ENCODE data around the gene RCAN2.

The RCAN2 gene

DNA sequence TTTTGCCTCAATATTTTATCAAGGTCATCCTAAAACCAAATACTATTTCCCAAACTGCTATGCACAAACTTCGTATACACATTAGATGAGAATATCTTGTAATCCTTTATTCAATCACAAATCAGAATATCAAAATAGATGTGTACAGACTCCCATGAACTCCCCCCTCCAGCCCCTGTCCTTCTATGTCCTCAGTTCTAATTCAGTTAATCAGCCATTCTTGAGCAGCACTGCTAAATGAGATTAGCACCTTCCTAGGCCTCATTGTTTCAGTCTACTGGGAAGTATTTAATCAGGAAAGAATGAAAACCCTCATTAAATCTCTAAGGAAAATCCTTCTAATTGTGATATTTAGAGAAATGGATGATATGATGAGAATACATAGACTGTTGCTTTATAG is 36.6 kb downstream of the RCAN2 start:
- Histone ChIP-seq H3K4me1 (ENCODE audit: control insufficient read depth in 1 of 2, insufficient read depth in 2 of 2, low read length in 2 of 2) (peaks cover 0 to 7% of the 10 kb centered on the region in 2 donors), H3K27ac (ENCODE audit: low read length) (no peak overlapping the region), H3K9me3 (ENCODE audit: control insufficient read depth in 1 of 2, low read length in 2 of 2) (no peaks in the 10 kb centered on the region), H3K27me3 (ENCODE audit: low read depth, low read length) (no peaks in the 10 kb centered on the region), H3K36me3 (ENCODE audit: control insufficient read depth in 1 of 2, insufficient read depth in 2 of 2, low read length in 2 of 2) (no peaks in the 10 kb centered on the region), H3K4me3 (ENCODE audit: low read depth in 1 of 2, low read length in 2 of 2) (no peak overlapping the region)

DNA sequence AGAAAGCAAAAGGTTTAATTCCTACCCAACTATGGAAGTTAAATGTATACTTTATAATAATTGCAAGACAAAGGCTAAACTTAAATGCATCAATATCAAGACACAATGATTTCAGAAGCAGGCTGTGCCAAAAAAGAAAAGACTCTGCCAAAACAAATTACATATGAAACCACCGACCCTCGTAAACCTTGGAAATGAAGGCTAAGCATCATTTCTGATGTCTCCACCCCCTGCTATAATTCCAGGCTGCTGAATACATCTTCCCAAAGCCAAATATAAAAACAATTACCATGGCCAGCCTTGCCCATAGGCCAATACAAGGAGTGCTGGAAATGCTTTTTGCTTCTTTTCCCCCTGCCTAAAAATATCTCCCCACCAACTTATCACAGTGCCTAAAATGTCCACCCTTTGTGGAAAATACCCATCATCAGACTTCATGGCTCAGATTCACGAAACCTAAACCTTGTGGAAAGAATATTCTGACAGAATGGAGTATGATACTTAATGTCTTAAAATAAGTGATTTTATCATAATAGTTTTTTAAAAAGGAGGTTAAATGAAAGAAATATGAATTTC is 37.4 kb downstream of the RCAN2 start:
- Histone ChIP-seq H3K27ac (ENCODE audit: low read length) (no peak overlapping the region), H3K9me3 (ENCODE audit: control insufficient read depth in 1 of 2, low read length in 2 of 2) (no peaks in the 10 kb centered on the region), H3K4me1 (ENCODE audit: control insufficient read depth in 1 of 2, insufficient read depth in 2 of 2, low read length in 2 of 2) (peaks cover 0 to 7% of the 10 kb centered on the region in 2 donors), H3K27me3 (ENCODE audit: low read depth, low read length) (no peaks in the 10 kb centered on the region), H3K36me3 (ENCODE audit: control insufficient read depth in 1 of 2, insufficient read depth in 2 of 2, low read length in 2 of 2) (no peaks in the 10 kb centered on the region), H3K4me3 (ENCODE audit: low read depth in 1 of 2, low read length in 2 of 2) (no peak overlapping the region)

DNA sequence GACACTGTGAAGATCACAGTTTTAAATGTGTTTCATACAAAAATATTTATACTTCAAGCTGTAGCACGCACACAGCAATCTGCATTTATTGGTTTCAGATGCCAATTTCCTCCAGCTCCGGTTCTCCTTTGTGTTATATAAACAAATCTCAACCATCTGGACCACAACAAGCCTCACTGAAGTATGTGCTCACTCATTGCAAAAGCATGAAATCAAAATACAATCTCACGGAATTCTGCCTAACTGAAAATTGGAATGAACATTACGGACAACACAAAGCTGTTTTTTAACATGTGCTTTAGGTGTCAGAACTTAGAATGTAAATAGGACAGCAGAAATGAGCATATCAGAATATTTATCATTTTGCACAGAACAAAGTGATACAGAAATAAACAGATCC is 38.0 kb downstream of the RCAN2 start:
- no peaks in the 10 kb centered on the region for H3K27me3 ChIP-seq (ENCODE audit: low read depth, low read length)
- peaks cover 0 to 7% of the 10 kb centered on the region in 2 donors for H3K4me1 ChIP-seq (ENCODE audit: control insufficient read depth in 1 of 2, insufficient read depth in 2 of 2, low read length in 2 of 2)
- H3K9me3 ChIP-seq (ENCODE audit: control insufficient read depth in 1 of 2, low read length in 2 of 2), result no peaks in the 10 kb centered on the region
- no peak overlapping the region for H3K27ac ChIP-seq (ENCODE audit: low read length)
- H3K36me3 ChIP-seq (ENCODE audit: control insufficient read depth in 1 of 2, insufficient read depth in 2 of 2, low read length in 2 of 2), result no peaks in the 10 kb centered on the region
- H3K4me3 ChIP-seq (ENCODE audit: low read depth in 1 of 2, low read length in 2 of 2), result no peak overlapping the region

DNA sequence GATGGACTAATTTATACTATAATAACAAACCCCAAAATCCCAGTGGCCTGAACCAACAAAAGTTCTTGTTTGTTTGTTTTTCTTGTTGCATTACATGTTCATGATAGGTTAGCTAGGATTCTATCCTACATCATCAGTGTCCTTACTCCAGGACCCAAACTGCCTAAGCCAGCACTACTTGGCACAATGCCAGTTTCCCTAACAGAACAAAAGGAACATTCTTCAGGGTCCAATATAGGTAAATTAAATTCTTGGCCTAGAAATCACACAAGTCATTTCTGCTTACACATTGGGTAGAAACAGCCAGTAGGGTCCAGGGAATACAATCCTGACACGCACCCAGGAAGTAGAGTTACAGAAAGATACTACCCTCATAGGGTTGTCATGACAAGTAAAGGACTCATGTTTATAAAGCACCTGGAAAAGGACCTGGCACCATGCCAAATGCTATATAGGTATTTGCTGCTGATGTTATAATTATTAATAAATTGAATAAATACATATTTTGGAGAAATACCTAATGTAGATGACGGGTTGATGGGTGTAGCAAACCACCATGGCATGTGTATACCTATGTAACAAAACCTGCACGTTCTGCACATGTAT is 38.8 kb downstream of the RCAN2 start:
- Histone ChIP-seq H3K4me1 (ENCODE audit: control insufficient read depth in 1 of 2, insufficient read depth in 2 of 2, low read length in 2 of 2) (peaks cover 0 to 7% of the 10 kb centered on the region in 2 donors), H3K9me3 (ENCODE audit: control insufficient read depth in 1 of 2, low read length in 2 of 2) (no peaks in the 10 kb centered on the region), H3K4me3 (ENCODE audit: low read depth in 1 of 2, low read length in 2 of 2) (no peak overlapping the region), H3K27ac (ENCODE audit: low read length) (no peak overlapping the region), H3K36me3 (ENCODE audit: control insufficient read depth in 1 of 2, insufficient read depth in 2 of 2, low read length in 2 of 2) (no peaks in the 10 kb centered on the region), H3K27me3 (ENCODE audit: low read depth, low read length) (no peaks in the 10 kb centered on the region)

DNA sequence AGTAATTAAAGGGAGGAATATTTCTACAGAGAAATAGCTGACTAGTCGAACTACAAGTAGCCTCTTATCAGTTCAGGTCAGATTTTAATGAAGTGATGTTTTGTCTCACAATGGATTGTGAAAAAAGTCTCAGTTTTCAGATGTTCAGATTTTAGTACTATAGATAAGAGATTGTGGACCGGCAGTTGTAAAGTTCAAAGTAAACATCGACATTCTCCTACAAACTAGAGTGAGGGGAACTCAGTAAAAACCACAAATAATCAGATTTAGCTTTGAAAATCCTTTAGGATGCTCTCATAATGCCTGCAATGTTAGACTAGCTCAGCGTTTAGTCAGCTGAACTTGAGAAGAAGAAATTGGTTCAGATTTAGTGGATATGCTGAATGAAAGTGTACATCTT is 39.9 kb downstream of the RCAN2 start:
- Histone ChIP-seq H3K4me1 (ENCODE audit: control insufficient read depth in 1 of 2, insufficient read depth in 2 of 2, low read length in 2 of 2) (peaks cover 0 to 7% of the 10 kb centered on the region in 2 donors), H3K36me3 (ENCODE audit: control insufficient read depth in 1 of 2, insufficient read depth in 2 of 2, low read length in 2 of 2) (no peaks in the 10 kb centered on the region), H3K27me3 (ENCODE audit: low read depth, low read length) (no peaks in the 10 kb centered on the region), H3K27ac (ENCODE audit: low read length) (no peak overlapping the region), H3K9me3 (ENCODE audit: control insufficient read depth in 1 of 2, low read length in 2 of 2) (no peaks in the 10 kb centered on the region), H3K4me3 (ENCODE audit: low read depth in 1 of 2, low read length in 2 of 2) (no peak overlapping the region)

DNA sequence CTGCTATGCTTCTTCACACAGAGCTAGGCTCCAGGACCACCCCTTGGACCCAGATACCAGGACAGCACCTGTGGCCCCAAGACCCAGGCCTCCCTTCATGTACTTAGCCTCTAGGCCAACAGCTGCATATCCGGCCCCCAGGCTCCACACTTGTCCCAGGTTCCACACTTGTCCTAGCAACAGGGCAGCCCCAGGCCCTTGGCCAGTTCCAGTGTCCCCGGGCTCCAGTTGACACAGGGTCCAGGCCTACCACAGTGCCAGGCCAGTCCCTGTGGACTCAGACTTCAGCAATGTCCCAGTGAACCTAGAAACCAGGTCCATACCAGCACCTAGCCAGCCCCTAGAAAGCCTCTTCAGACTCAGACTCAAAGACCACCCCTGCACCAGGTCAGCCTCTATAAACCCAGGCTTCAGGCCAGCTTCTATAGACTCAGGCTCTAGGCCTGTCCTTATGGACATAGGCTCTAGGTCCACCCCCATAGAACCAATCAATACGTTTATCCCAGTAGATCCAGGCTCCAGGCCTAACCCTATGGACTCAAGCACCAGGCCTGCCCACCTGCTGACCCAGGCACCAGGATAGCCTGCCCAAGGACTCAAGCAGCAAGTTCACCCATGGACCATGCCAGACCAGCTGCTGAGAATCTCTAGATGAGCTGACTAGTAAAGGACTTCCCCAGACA is 46.3 kb downstream of the RCAN2 start:
- H3K4me3 ChIP-seq (ENCODE audit: low read depth in 1 of 2, low read length in 2 of 2), result peak overlapping the region in 1 of 2 donors; percentile 3
- H3K27me3 ChIP-seq (ENCODE audit: low read depth, low read length), result no peaks in the 10 kb centered on the region
- peaks cover 0 to 2% of the 10 kb centered on the region in 2 donors for H3K9me3 ChIP-seq (ENCODE audit: control insufficient read depth in 1 of 2, low read length in 2 of 2)
- H3K27ac ChIP-seq (ENCODE audit: low read length), result no peak overlapping the region
- peaks cover 0 to 4% of the 10 kb centered on the region in 2 donors for H3K4me1 ChIP-seq (ENCODE audit: control insufficient read depth in 1 of 2, insufficient read depth in 2 of 2, low read length in 2 of 2)
- no peaks in the 10 kb centered on the region for H3K36me3 ChIP-seq (ENCODE audit: control insufficient read depth in 1 of 2, insufficient read depth in 2 of 2, low read length in 2 of 2)

DNA sequence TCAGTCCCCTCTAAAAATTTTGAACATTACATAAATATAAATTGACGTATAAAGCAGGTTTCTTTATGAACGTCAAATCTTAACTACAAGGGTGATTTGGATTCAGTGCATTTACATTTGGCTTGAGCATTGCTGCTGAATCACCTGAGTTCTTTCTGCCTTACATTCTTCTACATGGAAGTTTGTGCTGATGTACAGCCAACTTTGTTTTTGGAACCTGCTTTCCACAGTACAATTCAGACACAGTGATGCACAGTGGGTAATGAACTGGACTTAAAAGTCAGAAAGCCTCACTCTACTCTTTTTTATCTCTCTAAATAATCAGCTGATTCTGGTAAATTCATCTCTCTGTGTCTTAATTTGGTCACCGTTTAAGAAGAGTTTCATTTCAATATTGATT is 47.6 kb downstream of the RCAN2 start:
- Histone ChIP-seq H3K4me3 (ENCODE audit: low read depth in 1 of 2, low read length in 2 of 2) (no peak overlapping the region), H3K4me1 (ENCODE audit: control insufficient read depth in 1 of 2, insufficient read depth in 2 of 2, low read length in 2 of 2) (peaks cover 0 to 4% of the 10 kb centered on the region in 2 donors), H3K27me3 (ENCODE audit: low read depth, low read length) (no peaks in the 10 kb centered on the region), H3K36me3 (ENCODE audit: control insufficient read depth in 1 of 2, insufficient read depth in 2 of 2, low read length in 2 of 2) (no peaks in the 10 kb centered on the region), H3K9me3 (ENCODE audit: control insufficient read depth in 1 of 2, low read length in 2 of 2) (peaks cover 0 to 2% of the 10 kb centered on the region in 2 donors), H3K27ac (ENCODE audit: low read length) (no peak overlapping the region)

DNA sequence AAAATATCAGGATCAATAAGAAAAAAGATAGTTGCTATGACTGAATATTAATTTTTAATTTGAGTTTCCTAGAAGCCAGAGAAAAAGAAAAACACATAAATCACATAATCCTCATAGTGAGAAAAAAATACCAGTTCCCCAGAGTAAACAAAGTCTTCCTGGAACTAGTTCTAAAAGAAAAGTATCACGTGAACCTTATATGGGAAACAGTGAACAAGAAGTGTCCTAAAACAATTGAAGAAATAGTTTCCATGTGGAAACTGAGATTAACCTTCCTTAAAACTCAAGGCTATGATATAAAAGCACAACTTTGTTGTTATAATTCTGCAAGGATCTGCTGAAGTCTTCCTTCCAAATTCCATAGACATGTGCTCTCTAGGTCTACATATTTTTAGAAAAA is 50.6 kb downstream of the RCAN2 start:
- H3K27ac ChIP-seq (ENCODE audit: low read length), result no peak overlapping the region
- H3K4me1 ChIP-seq (ENCODE audit: control insufficient read depth in 1 of 2, insufficient read depth in 2 of 2, low read length in 2 of 2), result peaks cover 0 to 11% of the 10 kb centered on the region in 2 donors

DNA sequence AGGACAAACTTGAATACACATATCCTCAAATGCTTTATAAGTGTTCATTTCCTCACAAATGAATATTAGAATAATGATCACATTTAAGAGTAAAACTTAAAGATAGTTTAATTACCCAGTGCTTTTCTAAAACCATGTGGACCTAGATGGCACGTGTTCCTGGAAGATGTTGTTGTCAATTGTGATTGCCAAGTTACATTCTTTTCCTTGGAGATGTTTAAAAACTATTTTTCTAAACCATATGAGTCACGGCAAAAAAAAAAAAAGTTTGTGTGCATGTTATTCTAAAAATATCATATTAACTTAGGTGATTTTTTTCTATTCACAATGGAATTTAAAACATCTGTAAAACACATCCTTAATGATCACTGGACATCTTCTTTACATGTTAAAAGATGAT is 51.1 kb downstream of the RCAN2 start:
- Histone ChIP-seq H3K9me3 (ENCODE audit: control insufficient read depth in 1 of 2, low read length in 2 of 2) (no peaks in the 10 kb centered on the region), H3K4me3 (ENCODE audit: low read depth in 1 of 2, low read length in 2 of 2) (no peak overlapping the region), H3K36me3 (ENCODE audit: control insufficient read depth in 1 of 2, insufficient read depth in 2 of 2, low read length in 2 of 2) (no peaks in the 10 kb centered on the region), H3K27ac (ENCODE audit: low read length) (no peak overlapping the region), H3K4me1 (ENCODE audit: control insufficient read depth in 1 of 2, insufficient read depth in 2 of 2, low read length in 2 of 2) (peaks cover 0 to 11% of the 10 kb centered on the region in 2 donors), H3K27me3 (ENCODE audit: low read depth, low read length) (no peaks in the 10 kb centered on the region)

More for the DNA sequence above, 50.6 kb downstream of the RCAN2 start:
- Histone ChIP-seq H3K4me3 (ENCODE audit: low read depth in 1 of 2, low read length in 2 of 2) (no peak overlapping the region), H3K36me3 (ENCODE audit: control insufficient read depth in 1 of 2, insufficient read depth in 2 of 2, low read length in 2 of 2) (no peaks in the 10 kb centered on the region), H3K9me3 (ENCODE audit: control insufficient read depth in 1 of 2, low read length in 2 of 2) (peaks cover 0 to under 1% of the 10 kb centered on the region in 2 donors), H3K27me3 (ENCODE audit: low read depth, low read length) (no peaks in the 10 kb centered on the region)

DNA sequence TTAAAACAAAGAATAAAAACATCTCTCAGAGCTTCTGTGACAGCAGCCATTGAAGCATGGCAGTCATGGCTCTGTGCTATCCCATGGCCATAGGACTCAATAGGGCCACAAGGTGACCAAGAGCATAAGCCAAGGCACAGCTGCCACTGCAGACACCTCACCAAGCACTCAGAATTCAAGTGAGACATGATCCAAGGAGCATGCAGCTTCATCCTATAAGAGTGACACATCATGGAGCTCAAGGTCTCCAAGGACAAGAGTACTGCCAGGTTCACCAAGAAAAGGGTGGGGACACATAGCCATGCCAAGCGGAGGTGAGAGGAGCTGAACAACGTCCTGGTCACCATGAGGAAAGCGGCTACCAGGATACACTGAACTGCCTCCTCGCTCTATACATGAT is 53.0 kb downstream of the RCAN2 start:
- Histone ChIP-seq H3K4me1 (ENCODE audit: control insufficient read depth in 1 of 2, insufficient read depth in 2 of 2, low read length in 2 of 2) (peaks cover 0 to 11% of the 10 kb centered on the region in 2 donors), H3K36me3 (ENCODE audit: control insufficient read depth in 1 of 2, insufficient read depth in 2 of 2, low read length in 2 of 2) (no peaks in the 10 kb centered on the region), H3K27ac (ENCODE audit: low read length) (no peak overlapping the region), H3K27me3 (ENCODE audit: low read depth, low read length) (no peaks in the 10 kb centered on the region), H3K9me3 (ENCODE audit: control insufficient read depth in 1 of 2, low read length in 2 of 2) (no peaks in the 10 kb centered on the region), H3K4me3 (ENCODE audit: low read depth in 1 of 2, low read length in 2 of 2) (no peak overlapping the region)

DNA sequence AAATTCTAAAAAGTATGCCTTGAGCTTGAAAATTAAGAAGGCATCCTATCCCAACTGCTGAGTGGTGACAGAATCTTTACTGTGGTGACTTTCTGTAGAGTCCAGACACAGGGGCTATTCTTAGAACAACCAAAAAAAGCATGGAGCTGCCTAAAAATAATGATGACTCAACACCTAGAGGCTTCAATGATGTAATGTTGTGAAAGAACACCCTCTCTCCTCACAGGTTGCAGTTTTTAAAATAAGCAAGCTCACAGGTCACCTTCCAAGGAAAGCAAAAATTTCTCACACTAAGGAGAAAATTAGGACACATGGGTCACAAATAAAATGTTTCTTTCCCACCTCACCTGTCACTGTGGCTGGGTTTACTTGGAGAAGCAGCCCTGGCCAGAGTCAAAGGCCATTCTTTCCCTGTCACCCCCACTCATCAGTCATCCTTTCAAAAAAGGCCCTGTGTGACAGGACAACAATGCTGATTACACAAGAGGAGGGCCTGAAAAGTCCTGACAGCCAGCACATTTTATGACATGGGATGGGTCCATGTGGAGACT is 53.5 kb downstream of the RCAN2 start:
- H3K36me3 ChIP-seq (ENCODE audit: control insufficient read depth in 1 of 2, insufficient read depth in 2 of 2, low read length in 2 of 2), result no peaks in the 10 kb centered on the region
- no peak overlapping the region for H3K4me3 ChIP-seq (ENCODE audit: low read depth in 1 of 2, low read length in 2 of 2)
- peaks cover 0 to 11% of the 10 kb centered on the region in 2 donors for H3K4me1 ChIP-seq (ENCODE audit: control insufficient read depth in 1 of 2, insufficient read depth in 2 of 2, low read length in 2 of 2)
- no peak overlapping the region for H3K27ac ChIP-seq (ENCODE audit: low read length)
- H3K27me3 ChIP-seq (ENCODE audit: low read depth, low read length), result no peaks in the 10 kb centered on the region
- H3K9me3 ChIP-seq (ENCODE audit: control insufficient read depth in 1 of 2, low read length in 2 of 2), result no peaks in the 10 kb centered on the region

Data from muscle layer of duodenum (tissue), 2 donors.